Lower lobe of right lung (tissue), 2 donors: ENCODE measurements around the gene LAMTOR3. TPM values are rescaled to one million over a fixed set of nuclear protein-coding genes. Genes with fewer than 3 reads are reported as not detected.

Experiments used
- ATAC-seq, 2 donors: fragments of 200-7000 bp; cut with Tn5 transposase; one replicate each; pipeline ENCODE4 v1.9.1; 2020 to 2022; ENCODE audit warnings: mild to moderate bottlenecking in 2 of 2, moderate library complexity in 2 of 2
- DNase-seq: peaks from one replicate; pipeline ENCODE4 v3.0.0-alpha.2; 2020
- H3K27ac ChIP-seq: fragments of 200-600 bp; one replicate; pipeline ENCODE4 v1.8.0; 2022
- H3K27me3 ChIP-seq: fragments of 200-600 bp; one replicate; pipeline ENCODE4 v1.8.0; 2022; ENCODE audit warnings: low read depth
- H3K36me3 ChIP-seq: fragments of 200-600 bp; one replicate; pipeline ENCODE4 v1.8.0; 2022; ENCODE audit warnings: mild to moderate bottlenecking
- H3K4me1 ChIP-seq: fragments of 200-600 bp; one replicate; pipeline ENCODE4 v1.8.0; 2022
- H3K4me3 ChIP-seq: fragments of 200-600 bp; one replicate; pipeline ENCODE4 v1.8.0; 2022; ENCODE audit warnings: mild to moderate bottlenecking
- H3K9me3 ChIP-seq: fragments of 200-600 bp; one replicate; pipeline ENCODE4 v1.8.0; 2022
- CTCF ChIP-seq: fragments of 200-600 bp; IDR thresholded peaks from one replicate; pipeline ENCODE4 v1.8.0; 2022; ENCODE audit warnings: antibody characterized with exemption, mild to moderate bottlenecking
- intact Hi-C: fragments of 100-400 bp; cut with DNase I; formaldehyde crosslinking; loops from one replicate; pipeline ENCODE4 v1.11.0; 2022
- long read RNA-seq: library from polyadenylated mRNA; unstranded; transcript quantifications from one replicate; pipeline ENCODE4 v2.0.0, GENCODE V29; 2021
- total RNA-seq: library from RNA; stranded (reverse); fragmentation: NEBNext Ultra II Directional; extraction: Animal tissue kit (Norgen Biotek cat#: 25700); gene quantifications from one replicate; pipeline ENCODE4 v1.2.1, GENCODE V29; 2021
- donor health status: DM: no; HTN: yes; CAD: no; lungs with severe emphysema.

The LAMTOR3 gene, protein sequence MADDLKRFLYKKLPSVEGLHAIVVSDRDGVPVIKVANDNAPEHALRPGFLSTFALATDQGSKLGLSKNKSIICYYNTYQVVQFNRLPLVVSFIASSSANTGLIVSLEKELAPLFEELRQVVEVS
- 47.7 TPM for total RNA-seq
- long read RNA-seq, full-length matches to known transcripts: 57 of 61 reads
- long read RNA-seq, partial matches to known transcripts: 2 of 61 reads
- long read RNA-seq, other reads (novel, unspliced or antisense): 2 of 61 reads

DNA sequence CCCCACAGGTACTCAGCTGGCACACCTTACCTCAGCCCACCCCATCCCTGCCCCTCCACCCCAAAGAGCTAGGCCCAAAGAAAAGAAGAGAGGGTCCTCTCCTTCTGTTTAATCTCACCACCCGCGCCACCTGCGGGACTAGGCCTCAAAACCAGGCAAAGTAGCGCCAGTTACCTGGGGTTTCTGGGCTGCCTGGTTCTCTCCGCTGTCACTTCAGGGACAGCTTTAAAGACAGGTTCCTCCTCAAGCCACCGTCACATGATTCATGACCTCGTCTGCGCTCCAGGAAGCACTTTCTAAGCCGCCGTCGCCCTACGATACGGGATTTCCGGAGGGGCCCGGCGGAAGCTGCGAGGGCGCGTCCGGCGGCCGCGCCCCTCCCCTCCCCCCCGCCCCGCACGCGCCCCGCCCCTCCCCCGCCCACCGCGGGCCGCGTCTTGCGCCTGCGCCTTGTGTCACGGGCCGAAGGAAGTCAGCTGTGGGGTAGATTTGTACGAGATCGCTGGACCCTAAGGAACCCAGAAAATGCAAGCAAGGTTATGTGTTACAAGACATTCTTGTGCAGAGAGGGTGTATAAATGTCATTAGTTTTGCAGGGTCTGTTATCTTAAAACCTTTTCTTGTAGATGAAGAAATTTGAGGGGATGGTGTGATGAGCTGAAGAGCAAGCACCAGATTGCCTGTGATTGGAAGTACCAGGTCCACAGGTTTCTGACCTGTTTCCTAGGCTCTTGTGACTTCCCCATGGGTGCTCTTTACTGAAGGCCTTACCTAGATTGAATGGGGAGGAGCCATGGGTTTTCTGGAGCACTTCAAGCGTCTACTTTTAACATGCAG is at the start of gene LAMTOR3:
Gene LAMTOR3, minus strand, starts transcription at position 267 of the 837 bp plus-strand sequence. CDS start 464 bp downstream, outside the sequence.
- intact Hi-C loops: loop anchor here (10.0 kb wide), 1 partner anchor 50 kb away; the partner anchor contains the start of gene DNAJB14
- peaks cover 34% of the 10 kb centered on the region for H3K4me1 ChIP-seq
- TF ChIP-seq CTCF: no peak

GRCh38 chr4:99938243-99938753 is 44.1 kb upstream of the LAMTOR3 start:
- DNase-seq: no peak
- no peaks in the 10 kb centered on the region for H3K27me3 ChIP-seq
- H3K9me3 ChIP-seq: peaks cover 19% of the 10 kb centered on the region
- intact Hi-C loops: no loop called here
- no peak overlapping the region for H3K27ac ChIP-seq
- peaks cover 12% of the 10 kb centered on the region for H3K36me3 ChIP-seq
- ATAC-seq: no peak
- TF ChIP-seq CTCF: no peak
- peaks cover 20% of the 10 kb centered on the region for H3K4me1 ChIP-seq
- H3K4me3 ChIP-seq: no peak overlapping the region

More for the DNA sequence above, at the start of gene LAMTOR3:
- ATAC-seq (peak; percentile 99 to 100), DNase-seq (peak; percentile 95)
- Histone ChIP-seq H3K27ac (peak within 1 kb of the TSS; percentile 86), H3K4me3 (peak within 1 kb of the TSS; percentile 84), H3K27me3 (no peaks in the 10 kb centered on the region), H3K36me3 (peaks cover 19% of the 10 kb centered on the region), H3K9me3 (no peaks in the 10 kb centered on the region)

DNA sequence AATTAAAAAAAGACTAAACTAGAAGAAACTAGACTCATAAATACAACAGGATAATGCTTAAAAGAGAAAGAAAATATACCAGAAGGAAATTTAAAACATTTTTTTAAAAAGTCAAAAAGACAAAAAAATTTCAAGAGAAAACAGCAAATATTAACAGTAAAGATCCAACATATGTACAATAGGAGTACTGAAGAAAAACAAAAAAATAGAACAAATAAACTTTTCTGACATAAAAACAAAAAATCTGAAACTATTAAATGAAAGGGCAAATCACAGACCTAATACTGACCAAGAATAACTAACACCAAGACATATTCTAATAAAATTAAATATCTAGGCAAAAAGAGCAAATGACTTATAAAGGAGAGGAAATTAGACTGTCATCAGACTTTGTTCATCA is 40.7 kb upstream of the LAMTOR3 start:
- no peak for ATAC-seq
- no peaks in the 10 kb centered on the region for H3K27me3 ChIP-seq
- H3K27ac ChIP-seq: no peak overlapping the region
- intact Hi-C loops: no loop called here
- H3K9me3 ChIP-seq: peaks cover 19% of the 10 kb centered on the region
- H3K36me3 ChIP-seq: peaks cover 13% of the 10 kb centered on the region
- no peak for TF ChIP-seq CTCF
- no peaks in the 10 kb centered on the region for H3K4me1 ChIP-seq
- DNase-seq: no peak
- H3K4me3 ChIP-seq: no peak overlapping the region

GRCh38 chr4:99927566-99927965 is 33.3 kb upstream of the LAMTOR3 start:
- Histone ChIP-seq H3K27ac (no peak overlapping the region), H3K4me3 (no peak overlapping the region), H3K9me3 (no peaks in the 10 kb centered on the region), H3K36me3 (peaks cover 33% of the 10 kb centered on the region), H3K27me3 (no peaks in the 10 kb centered on the region), H3K4me1 (no peaks in the 10 kb centered on the region)
- ATAC-seq (no peak), DNase-seq (no peak)
- intact Hi-C loops: no loop called here
- no peak for TF ChIP-seq CTCF

DNA sequence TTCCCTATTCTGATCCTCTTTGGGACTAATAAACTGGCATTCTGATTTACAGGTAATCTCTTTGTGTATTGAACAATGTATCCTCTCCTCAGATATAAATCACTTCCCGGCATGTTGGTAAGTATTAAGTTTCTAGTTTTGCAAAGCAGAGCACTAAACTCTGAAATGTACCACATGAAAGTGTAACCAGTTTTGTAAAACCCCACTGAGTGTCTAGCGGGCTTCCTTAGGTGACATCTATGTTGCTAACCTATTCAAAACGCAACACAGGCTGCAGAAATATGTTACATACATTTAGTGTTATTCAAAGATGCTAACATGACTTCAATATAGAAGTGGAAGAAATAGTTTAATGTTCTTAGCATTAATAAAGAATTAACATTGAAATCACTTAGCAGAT is 26.9 kb upstream of the LAMTOR3 start:
- no peak for ATAC-seq
- TF ChIP-seq CTCF: no peak
- no peak for DNase-seq
- Histone ChIP-seq H3K36me3 (peaks cover 50% of the 10 kb centered on the region), H3K27me3 (no peaks in the 10 kb centered on the region), H3K9me3 (peaks cover 3% of the 10 kb centered on the region), H3K27ac (no peak overlapping the region), H3K4me3 (no peak overlapping the region), H3K4me1 (no peaks in the 10 kb centered on the region)
- intact Hi-C loops: no loop called here
